ENCODE measurements around the gene CAVIN3. TPM values are rescaled to one million over a fixed set of nuclear protein-coding genes. Genes with fewer than 3 reads are reported as not detected.

CAVIN3 gene
- total and polyA plus RNA-seq, 9 donors = 36.7 to 119 (median 61.2) TPM

DNA sequence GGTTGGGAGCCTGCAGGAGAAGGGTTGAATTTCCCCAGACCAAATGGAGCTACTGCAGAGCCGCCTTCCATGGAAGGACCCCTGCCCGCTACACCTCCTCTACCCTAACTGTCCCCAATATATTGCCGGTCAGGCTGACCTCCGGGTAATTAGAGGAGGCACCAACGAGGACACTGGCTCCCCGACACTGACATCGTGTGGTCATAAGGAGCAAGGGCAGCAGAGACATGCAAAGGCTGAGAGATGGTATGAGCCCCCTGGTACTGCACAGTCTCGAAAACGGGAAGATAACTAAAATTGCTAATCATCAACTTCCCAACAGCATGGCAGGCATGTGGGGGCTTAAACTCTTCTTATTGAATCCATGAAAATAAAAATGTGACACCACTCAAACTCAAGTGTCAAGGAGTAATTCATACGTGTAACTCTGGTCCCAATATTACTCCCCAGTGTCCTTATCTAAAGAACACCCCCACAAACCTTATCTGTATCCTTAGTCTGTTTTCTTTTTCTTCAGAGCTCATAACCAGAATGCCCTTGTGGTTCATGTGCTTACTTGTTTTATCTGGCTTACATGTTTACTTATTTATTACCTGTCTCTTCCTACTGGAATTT is 4.4 kb downstream of the CAVIN3 start:
- DNase-seq = peak; percentile 50 to 67 (median 67)
- peaks cover 1% of the 10 kb centered on the region for H3K4me1 ChIP-seq (ENCODE audit: insufficient read depth)
- TF ChIP-seq, protein P1, sequence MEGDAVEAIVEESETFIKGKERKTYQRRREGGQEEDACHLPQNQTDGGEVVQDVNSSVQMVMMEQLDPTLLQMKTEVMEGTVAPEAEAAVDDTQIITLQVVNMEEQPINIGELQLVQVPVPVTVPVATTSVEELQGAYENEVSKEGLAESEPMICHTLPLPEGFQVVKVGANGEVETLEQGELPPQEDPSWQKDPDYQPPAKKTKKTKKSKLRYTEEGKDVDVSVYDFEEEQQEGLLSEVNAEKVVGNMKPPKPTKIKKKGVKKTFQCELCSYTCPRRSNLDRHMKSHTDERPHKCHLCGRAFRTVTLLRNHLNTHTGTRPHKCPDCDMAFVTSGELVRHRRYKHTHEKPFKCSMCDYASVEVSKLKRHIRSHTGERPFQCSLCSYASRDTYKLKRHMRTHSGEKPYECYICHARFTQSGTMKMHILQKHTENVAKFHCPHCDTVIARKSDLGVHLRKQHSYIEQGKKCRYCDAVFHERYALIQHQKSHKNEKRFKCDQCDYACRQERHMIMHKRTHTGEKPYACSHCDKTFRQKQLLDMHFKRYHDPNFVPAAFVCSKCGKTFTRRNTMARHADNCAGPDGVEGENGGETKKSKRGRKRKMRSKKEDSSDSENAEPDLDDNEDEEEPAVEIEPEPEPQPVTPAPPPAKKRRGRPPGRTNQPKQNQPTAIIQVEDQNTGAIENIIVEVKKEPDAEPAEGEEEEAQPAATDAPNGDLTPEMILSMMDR (IDR thresholded peaks at IDR 0.05) = peak; percentile 65 to 76 (median 69)
- TF ChIP-seq POLR2A (IDR thresholded peaks at IDR 0.05) (no peak), EP300 (IDR thresholded peaks at IDR 0.05) (no peak)
- no peaks in the 10 kb centered on the region for H3K9me3 ChIP-seq
- no peak overlapping the region for H3K4me3 ChIP-seq
- 1 to 2% (median 2%) methylated on average over 10 of the region's 10 CpGs for WGBS, 3 donors
- intact Hi-C loops (cut with DNase I) = no loop called here
- H3K27ac ChIP-seq = peak overlapping the region in 1 of 2 donors; percentile 0
- H3K36me3 ChIP-seq = no peaks in the 10 kb centered on the region
- H3K27me3 ChIP-seq = no peaks in the 10 kb centered on the region

DNA sequence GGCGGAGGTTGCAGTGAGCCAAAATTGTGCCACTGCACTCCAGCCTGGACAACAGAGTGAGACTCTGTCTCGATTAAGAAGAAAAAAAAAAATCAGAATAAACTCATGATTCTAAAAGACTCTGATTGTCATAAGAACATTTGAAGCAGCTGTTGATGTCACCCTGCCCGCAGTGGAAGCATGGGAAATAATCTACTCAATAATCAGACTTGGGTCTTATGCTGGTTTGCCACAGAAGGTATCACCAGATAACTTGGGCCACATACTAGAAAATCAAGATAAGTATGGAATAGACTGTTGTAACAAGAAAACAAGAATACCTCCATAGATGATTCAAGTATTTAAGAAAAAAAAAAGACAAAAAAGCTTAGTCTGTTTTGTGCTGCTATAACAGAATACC is 8.2 kb downstream of the CAVIN3 start:
- Histone ChIP-seq H3K36me3 (no peaks in the 10 kb centered on the region), H3K27ac (no peak overlapping the region), H3K4me1 (ENCODE audit: insufficient read depth) (peaks cover 1% of the 10 kb centered on the region), H3K4me3 (no peak overlapping the region), H3K27me3 (no peaks in the 10 kb centered on the region), H3K9me3 (no peaks in the 10 kb centered on the region)
- TF ChIP-seq POLR2A (IDR thresholded peaks at IDR 0.05) (no peak), EP300 (IDR thresholded peaks at IDR 0.05) (no peak)
- TF ChIP-seq, protein P1 (IDR thresholded peaks at IDR 0.05) = no peak
- no peak for DNase-seq
- WGBS, 3 donors = 86 to 93% (median 90%) methylated on average over 3 of the region's 3 CpGs
- intact Hi-C loops (cut with DNase I) = no loop called here

DNA sequence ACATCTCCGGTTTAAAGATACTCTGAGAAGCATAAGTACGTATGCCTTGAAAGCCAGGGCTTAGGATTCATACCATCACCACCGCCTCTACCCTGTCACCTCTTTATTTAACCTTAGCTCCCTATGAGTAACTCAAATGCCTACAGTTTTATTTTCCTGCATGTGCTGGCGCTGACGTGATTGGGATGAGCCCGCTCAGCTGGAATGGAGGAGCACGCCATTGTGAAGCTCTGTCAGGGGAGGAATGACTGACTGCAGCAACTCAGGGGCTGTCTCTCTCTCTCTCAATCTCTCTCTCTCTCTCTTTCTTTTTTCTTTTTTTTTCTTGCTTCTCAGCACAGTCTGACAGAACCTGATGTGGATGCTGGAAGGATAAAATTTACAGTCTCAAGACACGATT is 12.4 kb downstream of the CAVIN3 start:
- H3K9me3 ChIP-seq = no peaks in the 10 kb centered on the region
- H3K27me3 ChIP-seq = no peaks in the 10 kb centered on the region
- no peaks in the 10 kb centered on the region for H3K4me1 ChIP-seq (ENCODE audit: insufficient read depth)
- DNase-seq = no peak
- no peak overlapping the region for H3K4me3 ChIP-seq
- 69 to 80% (median 75%) methylated on average over 8 of the region's 8 CpGs for WGBS, 3 donors
- TF ChIP-seq, protein P1 (IDR thresholded peaks at IDR 0.05) = no peak
- TF ChIP-seq POLR2A (IDR thresholded peaks at IDR 0.05) (no peak), EP300 (IDR thresholded peaks at IDR 0.05) (no peak)
- no peak overlapping the region for H3K27ac ChIP-seq
- intact Hi-C loops (cut with DNase I) = no loop called here
- no peaks in the 10 kb centered on the region for H3K36me3 ChIP-seq

DNA sequence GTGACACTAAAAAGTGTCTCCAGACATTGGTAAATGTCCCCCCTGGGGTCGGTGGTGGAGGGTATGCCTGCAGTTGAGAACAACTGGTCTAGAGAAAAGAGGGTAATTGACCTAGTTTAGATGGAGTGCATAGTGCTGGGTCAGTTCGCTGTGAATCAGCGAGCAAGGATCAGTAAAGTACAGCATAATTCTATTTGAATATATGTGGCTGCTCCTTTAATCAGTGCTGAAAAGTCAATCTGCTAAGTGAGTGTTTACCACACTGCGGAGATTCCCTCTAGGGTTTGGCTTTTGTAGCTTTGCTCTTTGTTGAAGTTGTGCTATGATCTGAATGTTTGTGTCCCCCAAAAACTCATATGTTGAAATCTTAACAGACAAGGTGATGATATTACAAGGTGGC is 15.0 kb downstream of the CAVIN3 start:
- H3K36me3 ChIP-seq = no peaks in the 10 kb centered on the region
- intact Hi-C loops (cut with DNase I) = no loop called here
- WGBS, 3 donors = 65 to 71% (median 68%) methylated on average over 4 of the region's 4 CpGs
- no peak for DNase-seq
- no peak overlapping the region for H3K27ac ChIP-seq
- no peaks in the 10 kb centered on the region for H3K27me3 ChIP-seq
- no peaks in the 10 kb centered on the region for H3K4me1 ChIP-seq (ENCODE audit: insufficient read depth)
- TF ChIP-seq EP300 (IDR thresholded peaks at IDR 0.05) = no peak
- no peak for TF ChIP-seq POLR2A (IDR thresholded peaks at IDR 0.05)
- TF ChIP-seq, protein P1 (IDR thresholded peaks at IDR 0.05) = no peak
- H3K9me3 ChIP-seq = no peaks in the 10 kb centered on the region
- H3K4me3 ChIP-seq = no peak overlapping the region
